H9 (cell line): ENCODE results near the gene RUNDC1. TPM values are rescaled to one million over a fixed set of nuclear protein-coding genes. Genes with fewer than 3 reads are reported as not detected.

Experiments
- DNase-seq: peaks from one replicate; pipeline ENCODE4 v3.0.0-alpha.2; 2017
- H2AFZ ChIP-seq: one replicate; pipeline ENCODE4 v1.6.1; 2013; ENCODE audit warnings: mild to moderate bottlenecking, low read length, control low read depth, moderate library complexity
- H2AK5ac ChIP-seq: 2 replicates; pipeline ENCODE4 v1.6.1; 2013; ENCODE audit warnings: low read length, control low read depth, mixed read lengths; ENCODE audit not compliant: insufficient read length
- H2BK120ac ChIP-seq: one replicate; pipeline ENCODE4 v1.6.1; 2013; ENCODE audit warnings: low read depth, mild to moderate bottlenecking, low read length, control low read depth, inconsistent platforms; ENCODE audit not compliant: poor library complexity, severe bottlenecking
- H2BK12ac ChIP-seq: 2 replicates; pipeline ENCODE4 v1.6.1; 2013; ENCODE audit warnings: low read length, control low read depth, mixed read lengths, low read depth; ENCODE audit not compliant: insufficient read length
- H2BK15ac ChIP-seq: 2 replicates; pipeline ENCODE4 v1.6.1; 2013; ENCODE audit warnings: low read depth, low read length, control low read depth
- H2BK20ac ChIP-seq: one replicate; pipeline ENCODE4 v1.6.1; 2013; ENCODE audit warnings: low read depth, mild to moderate bottlenecking, low read length, control low read depth, inconsistent platforms; ENCODE audit not compliant: poor library complexity, severe bottlenecking
- H2BK5ac ChIP-seq: 2 replicates; pipeline ENCODE4 v1.6.1; 2013; ENCODE audit warnings: low read length, control low read depth, mixed read lengths; ENCODE audit not compliant: insufficient read length
- H3K14ac ChIP-seq: 2 replicates; pipeline ENCODE4 v1.6.1; 2013; ENCODE audit warnings: low read length, control low read depth; ENCODE audit not compliant: insufficient read depth
- H3K18ac ChIP-seq: 2 replicates; pipeline ENCODE4 v1.6.1; 2013; ENCODE audit warnings: low read depth, mild to moderate bottlenecking, mixed read lengths, low read length, control low read depth; ENCODE audit not compliant: insufficient read length
- H3K23ac ChIP-seq: 2 replicates; pipeline ENCODE4 v1.6.1; 2013; ENCODE audit warnings: low read length, control low read depth, mixed read lengths, low read depth; ENCODE audit not compliant: insufficient read length
- H3K23me2 ChIP-seq: 2 replicates; pipeline ENCODE4 v1.6.1; 2013; ENCODE audit warnings: low read depth, mild to moderate bottlenecking, mixed read lengths, low read length, control low read depth; ENCODE audit not compliant: insufficient read length, poor library complexity, severe bottlenecking
- H3K27ac ChIP-seq: 2 replicates; pipeline ENCODE4 v1.5.1; 2013; ENCODE audit warnings: low read length, control low read depth, mixed read lengths, low read depth; ENCODE audit not compliant: insufficient read length
- H3K27me3 ChIP-seq: 2 replicates; pipeline ENCODE4 v1.6.1; 2013; ENCODE audit warnings: low read length, control low read depth, inconsistent platforms; ENCODE audit not compliant: insufficient read depth
- H3K4ac ChIP-seq: 2 replicates; pipeline ENCODE4 v1.6.1; 2013; ENCODE audit warnings: low read depth, mild to moderate bottlenecking, control low read depth, inconsistent platforms, low read length, moderate library complexity
- H3K4me1 ChIP-seq: 2 replicates; pipeline ENCODE4 v1.6.1; 2013; ENCODE audit warnings: low read length, control low read depth, inconsistent platforms; ENCODE audit not compliant: insufficient read depth
- H3K4me2 ChIP-seq: 2 replicates; pipeline ENCODE4 v1.6.1; 2013; ENCODE audit warnings: low read length, control low read depth, mixed read lengths; ENCODE audit not compliant: insufficient read length, insufficient read depth
- H3K56ac ChIP-seq: 2 replicates; pipeline ENCODE4 v1.6.1; 2013; ENCODE audit warnings: low read depth, mild to moderate bottlenecking, mixed read lengths, low read length, control low read depth; ENCODE audit not compliant: insufficient read length
- H3K79me1 ChIP-seq: 2 replicates; pipeline ENCODE4 v1.6.1; 2013; ENCODE audit warnings: low read depth, mild to moderate bottlenecking, moderate library complexity, low read length, control low read depth, inconsistent platforms; ENCODE audit not compliant: insufficient read depth, poor library complexity, severe bottlenecking
- H3K79me2 ChIP-seq: 2 replicates; pipeline ENCODE4 v1.6.1; 2013; ENCODE audit warnings: low read length, control low read depth, inconsistent platforms; ENCODE audit not compliant: insufficient read depth
- H3K9ac ChIP-seq: 2 replicates; pipeline ENCODE4 v1.6.1; 2013; ENCODE audit warnings: low read length, control low read depth, mixed read lengths; ENCODE audit not compliant: insufficient read length; ENCODE audit errors: extremely low read depth
- H3K9me3 ChIP-seq: one replicate; pipeline ENCODE4 v1.6.1; 2013; ENCODE audit warnings: low read depth, low read length, inconsistent platforms; ENCODE audit not compliant: control insufficient read depth
- H3T11ph ChIP-seq: one replicate; pipeline ENCODE4 v1.6.1; 2013; ENCODE audit warnings: mild to moderate bottlenecking, low read length, control low read depth, inconsistent platforms
- H4K20me1 ChIP-seq: one replicate; pipeline ENCODE4 v1.6.1; 2013; ENCODE audit not compliant: control insufficient read depth, insufficient read length, insufficient read depth
- H4K5ac ChIP-seq: 2 replicates; pipeline ENCODE4 v1.6.1; 2013; ENCODE audit warnings: low read depth, mild to moderate bottlenecking, mixed read lengths, low read length, control low read depth; ENCODE audit not compliant: insufficient read length
- H4K8ac ChIP-seq: replicated peaks from 2 replicates; pipeline ENCODE4 v1.6.1; 2013; ENCODE audit warnings: low read length, control low read depth, mixed read lengths, low read depth; ENCODE audit not compliant: insufficient read length
- H4K91ac ChIP-seq: 2 replicates; pipeline ENCODE4 v1.6.1; 2013; ENCODE audit warnings: low read depth, mild to moderate bottlenecking, moderate library complexity, mixed read lengths, low read length, control low read depth; ENCODE audit not compliant: insufficient read length
- H3K27ac Mint-ChIP-seq, 3 experiments: 2 replicates in 2 of 3; 3 replicates in 1 of 3; pipeline ENCODE4 v1.8.0; 2020 to 2021; ENCODE audit warnings: mixed read lengths in 3 of 3, mild to moderate bottlenecking in 1 of 3, moderate library complexity in 1 of 3
- H3K27me3 Mint-ChIP-seq: 2 replicates; pipeline ENCODE4 v1.8.0; 2021; ENCODE audit warnings: low read depth, mild to moderate bottlenecking, moderate library complexity, mixed read lengths
- H3K36me3 Mint-ChIP-seq, 3 experiments: 2 replicates in 2 of 3; 3 replicates in 1 of 3; pipeline ENCODE4 v1.8.0; 2020 to 2021; ENCODE audit warnings: low read depth in 3 of 3, mixed read lengths in 3 of 3; ENCODE audit not compliant: insufficient read depth in 1 of 3
- H3K4me1 Mint-ChIP-seq, 2 experiments: 2 replicates each; pipeline ENCODE4 v1.8.0; 2020; ENCODE audit warnings: mixed read lengths in 2 of 2
- H3K4me3 Mint-ChIP-seq, 2 experiments: 2 replicates in 1 of 2; 3 replicates in 1 of 2; pipeline ENCODE4 v1.8.0; 2020 to 2021; ENCODE audit warnings: mild to moderate bottlenecking in 2 of 2, mixed read lengths in 2 of 2, moderate library complexity in 1 of 2
- H3K9me3 Mint-ChIP-seq, 2 experiments: 2 replicates in 1 of 2; 3 replicates in 1 of 2; pipeline ENCODE4 v1.8.0; 2020; ENCODE audit warnings: mild to moderate bottlenecking in 2 of 2, mixed read lengths in 2 of 2, moderate library complexity in 1 of 2
- WGBS: extraction: QIAGEN DNeasy Blood & Tissue Kit; methylation state at CpG from one replicate; pipeline ENCODE4 v1.1.7; 2013; ENCODE audit warnings: missing lambda C conversion rate, low lambda C conversion rate, mixed read lengths; ENCODE audit not compliant: insufficient read length; ENCODE audit errors: extremely low coverage; 5-methylcytosine and 5-hydroxymethylcytosine counted together
- total RNA-seq: library from RNA; stranded (reverse); gene quantifications from 2 replicates; pipeline ENCODE4 v1.2.1, GENCODE V29; 2021
- TF ChIP-seq, protein P1 (sequence below): fragments of 200-600 bp; sonication (generic); conservative IDR thresholded peaks from 3 replicates; pipeline ENCODE4 v1.8.0; 2021; ENCODE audit warnings: antibody characterized with exemption, mild to moderate bottlenecking

Gene RUNDC1
- total RNA-seq, 1 experiment from 2014 or later: 18.8 TPM

DNA sequence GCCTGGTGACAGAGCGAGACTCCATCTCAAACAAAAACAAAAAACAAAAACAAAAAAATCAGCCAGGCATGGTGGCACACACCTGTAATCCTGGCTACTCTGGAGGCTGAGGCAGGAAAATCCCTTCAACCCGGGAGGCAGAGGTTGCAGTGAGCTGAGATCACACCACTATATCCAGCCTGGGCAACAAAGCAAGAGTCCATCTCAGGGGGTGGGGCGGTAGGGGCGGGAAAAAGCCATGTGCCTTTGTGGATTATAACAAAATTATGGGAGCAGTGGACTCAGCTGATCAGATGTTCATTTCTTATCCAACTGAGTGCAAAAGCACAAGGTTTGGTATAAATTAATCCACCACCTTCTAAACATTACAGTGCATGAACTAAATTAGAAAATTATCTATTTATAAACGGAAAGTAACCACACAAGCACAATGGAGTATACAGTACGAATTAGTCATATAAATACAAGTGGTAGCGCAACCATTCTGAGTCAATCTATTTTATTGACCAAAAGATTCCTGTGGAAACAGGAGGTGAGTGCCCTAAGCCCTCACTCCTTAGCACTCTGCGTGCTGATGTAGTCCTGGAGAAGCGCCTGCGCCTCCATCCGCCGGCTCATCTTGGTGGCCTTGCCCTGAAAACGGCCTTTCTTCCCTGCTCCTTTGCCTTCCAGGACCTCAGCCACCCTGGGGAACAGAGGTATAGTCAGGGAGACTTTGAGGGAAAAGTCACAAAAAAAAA lies 30.2 kb upstream of the RUNDC1 start:
- no peak overlapping the region for H3K18ac ChIP-seq
- H3K4me3 Mint-ChIP-seq: no peak overlapping the region

More for the DNA sequence above, 30.2 kb upstream of the RUNDC1 start:
- H4K20me1 ChIP-seq: no peaks in the 10 kb centered on the region
- no peaks in the 10 kb centered on the region for H3K9me3 ChIP-seq
- H4K91ac ChIP-seq: no peak overlapping the region
- no peak overlapping the region for H2AFZ ChIP-seq
- H2BK20ac ChIP-seq: no peak overlapping the region
- no peak overlapping the region for H3K4me2 ChIP-seq
- no peak overlapping the region for H2BK5ac ChIP-seq
- H3K4me1 ChIP-seq: no peaks in the 10 kb centered on the region
- DNase-seq: no peak
- Mint-ChIP-seq H3K36me3 (peaks cover 27 to 55% (median 49%) of the 10 kb centered on the region in 3 experiments; a peak in 6 of 7 replicates), H3K27me3 (no peaks in the 10 kb centered on the region), H3K9me3 (no peaks in the 10 kb centered on the region), H3K4me1 (no peaks in the 10 kb centered on the region), H3K27ac (no peak overlapping the region)
- H3K27me3 ChIP-seq: no peaks in the 10 kb centered on the region
- H3K9ac ChIP-seq: no peak overlapping the region
- H2BK12ac ChIP-seq: no peak overlapping the region
- H2BK120ac ChIP-seq: no peak overlapping the region
- no peak overlapping the region for H3T11ph ChIP-seq
- no peak overlapping the region for H2BK15ac ChIP-seq
- no peaks in the 10 kb centered on the region for H3K23me2 ChIP-seq
- TF ChIP-seq, protein P1, sequence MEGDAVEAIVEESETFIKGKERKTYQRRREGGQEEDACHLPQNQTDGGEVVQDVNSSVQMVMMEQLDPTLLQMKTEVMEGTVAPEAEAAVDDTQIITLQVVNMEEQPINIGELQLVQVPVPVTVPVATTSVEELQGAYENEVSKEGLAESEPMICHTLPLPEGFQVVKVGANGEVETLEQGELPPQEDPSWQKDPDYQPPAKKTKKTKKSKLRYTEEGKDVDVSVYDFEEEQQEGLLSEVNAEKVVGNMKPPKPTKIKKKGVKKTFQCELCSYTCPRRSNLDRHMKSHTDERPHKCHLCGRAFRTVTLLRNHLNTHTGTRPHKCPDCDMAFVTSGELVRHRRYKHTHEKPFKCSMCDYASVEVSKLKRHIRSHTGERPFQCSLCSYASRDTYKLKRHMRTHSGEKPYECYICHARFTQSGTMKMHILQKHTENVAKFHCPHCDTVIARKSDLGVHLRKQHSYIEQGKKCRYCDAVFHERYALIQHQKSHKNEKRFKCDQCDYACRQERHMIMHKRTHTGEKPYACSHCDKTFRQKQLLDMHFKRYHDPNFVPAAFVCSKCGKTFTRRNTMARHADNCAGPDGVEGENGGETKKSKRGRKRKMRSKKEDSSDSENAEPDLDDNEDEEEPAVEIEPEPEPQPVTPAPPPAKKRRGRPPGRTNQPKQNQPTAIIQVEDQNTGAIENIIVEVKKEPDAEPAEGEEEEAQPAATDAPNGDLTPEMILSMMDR: no peak
- no peaks in the 10 kb centered on the region for H3K79me2 ChIP-seq
- no peak overlapping the region for H3K27ac ChIP-seq
- no peak overlapping the region for H3K56ac ChIP-seq
- no peaks in the 10 kb centered on the region for H3K79me1 ChIP-seq
- H3K4ac ChIP-seq: no peak overlapping the region
- no peak overlapping the region for H4K5ac ChIP-seq
- WGBS: no CpG with 5 or more reads among the region's 13 CpGs
- H3K14ac ChIP-seq: no peak overlapping the region
- H2AK5ac ChIP-seq: no peak overlapping the region
- H3K23ac ChIP-seq: no peak overlapping the region
- no peak overlapping the region for H4K8ac ChIP-seq
